ENCODE measurements around the gene WSB1. TPM values are rescaled to one million over a fixed set of nuclear protein-coding genes. Genes with fewer than 3 reads are reported as not detected.

The WSB1 gene
- total and polyA plus RNA-seq, 9 of the 15 experiments (the other 6 are each of a cell fraction or from before 2014, with no cell fraction given), result 22.8 to 229 (median 81.1) TPM

DNA sequence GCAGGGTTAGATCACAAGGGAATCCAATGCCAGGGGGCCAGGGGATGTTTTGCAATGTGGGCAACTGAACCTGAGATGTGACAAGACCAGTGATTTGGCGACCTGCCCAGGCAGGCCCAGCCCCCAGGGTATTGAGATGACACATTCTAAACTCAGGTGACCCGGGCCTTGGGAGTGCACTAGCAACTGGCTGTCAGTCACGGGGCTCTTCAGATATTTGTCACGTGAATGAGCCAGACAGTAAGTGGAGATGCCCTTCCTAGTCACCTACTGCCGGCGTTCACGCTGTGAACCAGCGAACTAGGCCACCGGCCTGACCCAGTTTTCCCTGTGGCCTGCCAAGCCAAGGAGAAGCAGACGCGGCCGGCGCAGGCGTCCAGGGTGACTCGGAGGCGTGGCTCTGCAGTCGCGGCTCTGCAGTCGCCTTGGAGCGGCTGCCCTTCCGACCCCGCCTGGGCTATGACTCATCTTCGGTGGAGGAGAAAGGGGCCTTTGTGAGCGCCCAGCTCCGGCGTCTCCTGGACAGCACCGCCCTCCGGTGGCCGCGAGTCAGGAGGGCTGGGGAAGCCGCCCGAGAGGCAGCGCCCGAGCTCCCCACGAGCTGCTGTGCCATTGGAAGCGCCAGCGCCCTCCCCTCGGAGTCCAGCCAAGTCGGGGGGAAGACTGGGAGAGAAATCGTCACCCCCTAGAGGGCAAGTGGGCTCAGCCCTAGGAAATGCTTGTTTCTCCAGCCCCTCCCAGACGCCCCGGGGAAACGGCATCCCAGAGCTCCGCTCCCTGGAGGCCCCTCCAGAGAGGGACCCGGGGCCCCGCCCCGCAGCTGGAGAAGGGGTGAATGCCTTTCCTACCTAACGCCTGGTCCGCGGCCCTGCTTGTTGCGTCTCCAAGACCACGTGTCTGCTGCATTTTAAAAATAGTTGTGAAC lies 38.8 kb downstream of the WSB1 start (continued):
- TF ChIP-seq, protein P1, sequence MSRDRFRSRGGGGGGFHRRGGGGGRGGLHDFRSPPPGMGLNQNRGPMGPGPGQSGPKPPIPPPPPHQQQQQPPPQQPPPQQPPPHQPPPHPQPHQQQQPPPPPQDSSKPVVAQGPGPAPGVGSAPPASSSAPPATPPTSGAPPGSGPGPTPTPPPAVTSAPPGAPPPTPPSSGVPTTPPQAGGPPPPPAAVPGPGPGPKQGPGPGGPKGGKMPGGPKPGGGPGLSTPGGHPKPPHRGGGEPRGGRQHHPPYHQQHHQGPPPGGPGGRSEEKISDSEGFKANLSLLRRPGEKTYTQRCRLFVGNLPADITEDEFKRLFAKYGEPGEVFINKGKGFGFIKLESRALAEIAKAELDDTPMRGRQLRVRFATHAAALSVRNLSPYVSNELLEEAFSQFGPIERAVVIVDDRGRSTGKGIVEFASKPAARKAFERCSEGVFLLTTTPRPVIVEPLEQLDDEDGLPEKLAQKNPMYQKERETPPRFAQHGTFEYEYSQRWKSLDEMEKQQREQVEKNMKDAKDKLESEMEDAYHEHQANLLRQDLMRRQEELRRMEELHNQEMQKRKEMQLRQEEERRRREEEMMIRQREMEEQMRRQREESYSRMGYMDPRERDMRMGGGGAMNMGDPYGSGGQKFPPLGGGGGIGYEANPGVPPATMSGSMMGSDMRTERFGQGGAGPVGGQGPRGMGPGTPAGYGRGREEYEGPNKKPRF (IDR thresholded peaks at IDR 0.05; ENCODE audit: low read depth, low read length), result no peak
- TF ChIP-seq, protein P2, sequence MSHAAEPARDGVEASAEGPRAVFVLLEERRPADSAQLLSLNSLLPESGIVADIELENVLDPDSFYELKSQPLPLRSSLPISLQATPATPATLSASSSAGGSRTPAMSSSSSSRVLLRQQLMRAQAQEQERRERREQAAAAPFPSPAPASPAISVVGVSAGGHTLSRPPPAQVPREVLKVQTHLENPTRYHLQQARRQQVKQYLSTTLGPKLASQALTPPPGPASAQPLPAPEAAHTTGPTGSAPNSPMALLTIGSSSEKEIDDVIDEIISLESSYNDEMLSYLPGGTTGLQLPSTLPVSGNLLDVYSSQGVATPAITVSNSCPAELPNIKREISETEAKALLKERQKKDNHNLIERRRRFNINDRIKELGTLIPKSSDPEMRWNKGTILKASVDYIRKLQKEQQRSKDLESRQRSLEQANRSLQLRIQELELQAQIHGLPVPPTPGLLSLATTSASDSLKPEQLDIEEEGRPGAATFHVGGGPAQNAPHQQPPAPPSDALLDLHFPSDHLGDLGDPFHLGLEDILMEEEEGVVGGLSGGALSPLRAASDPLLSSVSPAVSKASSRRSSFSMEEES (CRISPR knock-in tag; IDR thresholded peaks at IDR 0.05), result peak; percentile 74
- no peak for TF ChIP-seq FOXJ2 (tag; IDR thresholded peaks at IDR 0.05)
- peak; percentile 85 for TF ChIP-seq ZBTB17 (CRISPR knock-in tag; IDR thresholded peaks at IDR 0.05)
- peak; percentile 39; the same call in 1 of the 2 replicates for TF ChIP-seq CBFA2T2 (conservative IDR thresholded peaks at IDR 0.05)
- no peak for TF ChIP-seq ZC3H11A (IDR thresholded peaks at IDR 0.05; ENCODE audit: low read depth, low read length)
- no peak; the same call in 1 of the 2 replicates for TF ChIP-seq ELF1 (tag; IDR thresholded peaks at IDR 0.05)
- TF ChIP-seq ZNF445 (CRISPR knock-in tag; IDR thresholded peaks at IDR 0.05; ENCODE audit: low read depth), result no peak
- no peak for TF ChIP-seq CHD4 (IDR thresholded peaks at IDR 0.05; ENCODE audit: insufficient read depth, insufficient replicate concordance, low read depth, low read length, poor library complexity, severe bottlenecking)
- TF ChIP-seq, protein P3, sequence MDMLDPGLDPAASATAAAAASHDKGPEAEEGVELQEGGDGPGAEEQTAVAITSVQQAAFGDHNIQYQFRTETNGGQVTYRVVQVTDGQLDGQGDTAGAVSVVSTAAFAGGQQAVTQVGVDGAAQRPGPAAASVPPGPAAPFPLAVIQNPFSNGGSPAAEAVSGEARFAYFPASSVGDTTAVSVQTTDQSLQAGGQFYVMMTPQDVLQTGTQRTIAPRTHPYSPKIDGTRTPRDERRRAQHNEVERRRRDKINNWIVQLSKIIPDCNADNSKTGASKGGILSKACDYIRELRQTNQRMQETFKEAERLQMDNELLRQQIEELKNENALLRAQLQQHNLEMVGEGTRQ (CRISPR knock-in tag; IDR thresholded peaks at IDR 0.05), result peak; percentile 50
- TF ChIP-seq PHB2 (IDR thresholded peaks at IDR 0.05; ENCODE audit: low read depth), result no peak
- TF ChIP-seq, protein P4, sequence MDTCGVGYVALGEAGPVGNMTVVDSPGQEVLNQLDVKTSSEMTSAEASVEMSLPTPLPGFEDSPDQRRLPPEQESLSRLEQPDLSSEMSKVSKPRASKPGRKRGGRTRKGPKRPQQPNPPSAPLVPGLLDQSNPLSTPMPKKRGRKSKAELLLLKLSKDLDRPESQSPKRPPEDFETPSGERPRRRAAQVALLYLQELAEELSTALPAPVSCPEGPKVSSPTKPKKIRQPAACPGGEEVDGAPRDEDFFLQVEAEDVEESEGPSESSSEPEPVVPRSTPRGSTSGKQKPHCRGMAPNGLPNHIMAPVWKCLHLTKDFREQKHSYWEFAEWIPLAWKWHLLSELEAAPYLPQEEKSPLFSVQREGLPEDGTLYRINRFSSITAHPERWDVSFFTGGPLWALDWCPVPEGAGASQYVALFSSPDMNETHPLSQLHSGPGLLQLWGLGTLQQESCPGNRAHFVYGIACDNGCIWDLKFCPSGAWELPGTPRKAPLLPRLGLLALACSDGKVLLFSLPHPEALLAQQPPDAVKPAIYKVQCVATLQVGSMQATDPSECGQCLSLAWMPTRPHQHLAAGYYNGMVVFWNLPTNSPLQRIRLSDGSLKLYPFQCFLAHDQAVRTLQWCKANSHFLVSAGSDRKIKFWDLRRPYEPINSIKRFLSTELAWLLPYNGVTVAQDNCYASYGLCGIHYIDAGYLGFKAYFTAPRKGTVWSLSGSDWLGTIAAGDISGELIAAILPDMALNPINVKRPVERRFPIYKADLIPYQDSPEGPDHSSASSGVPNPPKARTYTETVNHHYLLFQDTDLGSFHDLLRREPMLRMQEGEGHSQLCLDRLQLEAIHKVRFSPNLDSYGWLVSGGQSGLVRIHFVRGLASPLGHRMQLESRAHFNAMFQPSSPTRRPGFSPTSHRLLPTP (IDR thresholded peaks at IDR 0.05; ENCODE audit: borderline replicate concordance, extremely low read depth, insufficient read length), result no peak
- TF ChIP-seq BHLHE40 (IDR thresholded peaks at IDR 0.05; ENCODE audit: low read length), result peak; percentile 98
- TF ChIP-seq, protein P5, sequence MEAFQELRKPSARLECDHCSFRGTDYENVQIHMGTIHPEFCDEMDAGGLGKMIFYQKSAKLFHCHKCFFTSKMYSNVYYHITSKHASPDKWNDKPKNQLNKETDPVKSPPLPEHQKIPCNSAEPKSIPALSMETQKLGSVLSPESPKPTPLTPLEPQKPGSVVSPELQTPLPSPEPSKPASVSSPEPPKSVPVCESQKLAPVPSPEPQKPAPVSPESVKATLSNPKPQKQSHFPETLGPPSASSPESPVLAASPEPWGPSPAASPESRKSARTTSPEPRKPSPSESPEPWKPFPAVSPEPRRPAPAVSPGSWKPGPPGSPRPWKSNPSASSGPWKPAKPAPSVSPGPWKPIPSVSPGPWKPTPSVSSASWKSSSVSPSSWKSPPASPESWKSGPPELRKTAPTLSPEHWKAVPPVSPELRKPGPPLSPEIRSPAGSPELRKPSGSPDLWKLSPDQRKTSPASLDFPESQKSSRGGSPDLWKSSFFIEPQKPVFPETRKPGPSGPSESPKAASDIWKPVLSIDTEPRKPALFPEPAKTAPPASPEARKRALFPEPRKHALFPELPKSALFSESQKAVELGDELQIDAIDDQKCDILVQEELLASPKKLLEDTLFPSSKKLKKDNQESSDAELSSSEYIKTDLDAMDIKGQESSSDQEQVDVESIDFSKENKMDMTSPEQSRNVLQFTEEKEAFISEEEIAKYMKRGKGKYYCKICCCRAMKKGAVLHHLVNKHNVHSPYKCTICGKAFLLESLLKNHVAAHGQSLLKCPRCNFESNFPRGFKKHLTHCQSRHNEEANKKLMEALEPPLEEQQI (IDR thresholded peaks at IDR 0.05), result 0 out of 2 replicates have a peak, but pooled peaks have one; percentile 8
- no peak for TF ChIP-seq ZNF140 (CRISPR knock-in tag; IDR thresholded peaks at IDR 0.05)
